ENCODE results near the gene PSME3IP1. TPM values are rescaled to one million over a fixed set of nuclear protein-coding genes. Genes with fewer than 3 reads are reported as not detected.
A peak's percentile ranks its signal among the peaks of the same experiment; 100 is the strongest.
"Not testable (repeated sequence)": the region's sequence is repeated elsewhere in the genome, so short reads cannot be mapped to it uniquely, and the experiment has no call there.

The PSME3IP1 gene
- total RNA-seq, 1 donor from 2014 or later, result 79.8 TPM

DNA sequence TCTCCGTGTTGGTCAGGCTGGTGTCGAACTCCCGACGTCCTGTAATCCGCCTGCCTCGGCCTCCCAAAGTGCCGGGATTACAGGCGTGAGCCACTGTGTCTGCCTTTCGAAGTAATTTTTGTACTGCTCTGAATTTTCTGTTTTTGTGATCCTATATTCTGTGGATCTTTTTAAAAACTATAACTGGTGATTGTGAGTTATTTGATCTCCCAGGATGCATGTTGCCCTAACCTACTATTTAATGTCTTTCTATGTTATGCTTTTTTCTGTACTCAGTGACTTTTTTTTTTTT, 2.8 kb upstream of the PSME3IP1 start:
- H3K9me3 ChIP-seq, result no peaks in the 10 kb centered on the region
- H3K36me3 ChIP-seq, result no peaks in the 10 kb centered on the region
- ATAC-seq (no peak), DNase-seq (no peak)
- H3K4me1 ChIP-seq, result peaks cover 45% of the 10 kb centered on the region
- H3K27ac ChIP-seq, result no peak overlapping the region
- no peak for TF ChIP-seq CTCF (IDR thresholded peaks at IDR 0.05)
- intact Hi-C loops (cut with DNase I), result no loop called here
- H3K4me3 ChIP-seq, result no peak overlapping the region
- no peaks in the 10 kb centered on the region for H3K27me3 ChIP-seq (ENCODE audit: low read depth)

- intact Hi-C loops (cut with DNase I); ATAC-seq; DNase-seq; H3K27me3 ChIP-seq (ENCODE audit: low read depth); H3K9me3 ChIP-seq; H3K36me3 ChIP-seq: not testable (repeated sequence)
- H3K27ac ChIP-seq, result peak overlapping the region; percentile 91
- peak overlapping the region; percentile 93 for H3K4me3 ChIP-seq
- peaks cover 39% of the 10 kb centered on the region for H3K4me1 ChIP-seq
These were observed 2.3 kb upstream of the PSME3IP1 start for GRCh38 chr16:57187902-57188710.

- Histone ChIP-seq H3K27ac (peak overlapping the region; percentile 91), H3K4me3 (peak overlapping the region; percentile 93), H3K27me3 (ENCODE audit: low read depth) (no peaks in the 10 kb centered on the region), H3K9me3 (no peaks in the 10 kb centered on the region), H3K4me1 (peaks cover 36% of the 10 kb centered on the region), H3K36me3 (no peaks in the 10 kb centered on the region)
- ATAC-seq (peak; percentile 3 to 15), DNase-seq (no peak)
- intact Hi-C loops (cut with DNase I), result no loop called here
- no peak for TF ChIP-seq CTCF (IDR thresholded peaks at IDR 0.05)
These were observed 1.3 kb upstream of the PSME3IP1 start for GRCh38 chr16:57186872-57187854.

- TF ChIP-seq CTCF (IDR thresholded peaks at IDR 0.05), result no peak
- Histone ChIP-seq H3K27me3 (ENCODE audit: low read depth) (no peaks in the 10 kb centered on the region), H3K36me3 (no peaks in the 10 kb centered on the region), H3K9me3 (no peaks in the 10 kb centered on the region), H3K4me1 (peaks cover 24% of the 10 kb centered on the region), H3K4me3 (peak overlapping the region; percentile 93), H3K27ac (peak overlapping the region; percentile 91)
- peak; percentile 18 to 51 for ATAC-seq
- DNase-seq, result peak; percentile 69
- intact Hi-C loops (cut with DNase I), result no loop called here
These were observed 344 bp downstream of the PSME3IP1 start for GRCh38 chr16:57185446-57185944.

GRCh38 chr16:57184887-57185445, 873 bp downstream of the PSME3IP1 start:
- H3K4me3 ChIP-seq, result peak overlapping the region; percentile 93
- no peaks in the 10 kb centered on the region for H3K27me3 ChIP-seq (ENCODE audit: low read depth)
- intact Hi-C loops (cut with DNase I), result no loop called here
- no peaks in the 10 kb centered on the region for H3K9me3 ChIP-seq
- H3K36me3 ChIP-seq, result no peaks in the 10 kb centered on the region
- TF ChIP-seq CTCF (IDR thresholded peaks at IDR 0.05), result no peak
- DNase-seq (no peak), ATAC-seq (no peak)
- H3K4me1 ChIP-seq, result peaks cover 24% of the 10 kb centered on the region
- peak overlapping the region; percentile 91 for H3K27ac ChIP-seq

All from lower lobe of right lung (tissue), 2 donors.